Right lobe of liver (tissue), 4 donors: Measurements from ENCODE around the gene TMED6.

Source experiments
- CTCF ChIP-seq, 4 donors: fragments of 200-600 bp in 3 of 4; fragments of 450-650 bp in 1 of 4; IDR thresholded peaks; one replicate each; pipeline versions ENCODE4 v1.5.1 to v1.8.0; 2016 to 2022; ENCODE audit warnings: antibody characterized with exemption in 4 of 4, mild to moderate bottlenecking in 2 of 4
- POLR2A ChIP-seq: fragments of 450-650 bp; IDR thresholded peaks from one replicate; pipeline ENCODE4 v1.6.1; 2017; ENCODE audit warnings: antibody characterized with exemption, mild to moderate bottlenecking
- donor health status: DM: no; HTN: no; CAD: no.
- donor health status: DM: no; HTN: no; CAD: no.
- donor health status: DM: no; HTN: yes; CAD: no.

GRCh38 chr16:69316595-69317034, 35.0 kb downstream of the TMED6 start:
- TF ChIP-seq CTCF (IDR thresholded peaks at IDR 0.05) (no peak), POLR2A (no peak)
